NK-92 (cell line): ENCODE measurements around the gene FOXO6.

Experiments
- DNase-seq: peaks from one replicate; lab custom pipeline; 2025; ENCODE audit not compliant: unreplicated experiment; lab: John Stamatoyannopoulos, UW

Gene FOXO6

GRCh38 chr1:41365772-41366454 is 4.7 kb downstream of the FOXO6 start:
- no peak for DNase-seq

GRCh38 chr1:41366455-41367287 is 5.4 kb downstream of the FOXO6 start:
- no peak for DNase-seq

GRCh38 chr1:41367288-41367642 is 6.0 kb downstream of the FOXO6 start:
- no peak for DNase-seq

- no peak for DNase-seq
Observed at GRCh38 chr1:41368366-41368765, 7.1 kb downstream of the FOXO6 start.

GRCh38 chr1:41368801-41369200 is 7.6 kb downstream of the FOXO6 start:
- no peak for DNase-seq

GRCh38 chr1:41369531-41369930 is 8.3 kb downstream of the FOXO6 start:
- no peak for DNase-seq

GRCh38 chr1:41370225-41370624 is 9.0 kb downstream of the FOXO6 start:
- DNase-seq = no peak

- no peak for DNase-seq
Observed at GRCh38 chr1:41370756-41371420, 9.7 kb downstream of the FOXO6 start.

- no peak for DNase-seq
Observed at GRCh38 chr1:41371630-41372599, 10.7 kb downstream of the FOXO6 start.

- no peak for DNase-seq
Observed at GRCh38 chr1:41372600-41372993, 11.4 kb downstream of the FOXO6 start.

GRCh38 chr1:41373373-41373772 is 12.1 kb downstream of the FOXO6 start:
- DNase-seq = no peak

GRCh38 chr1:41374711-41375110 is 13.5 kb downstream of the FOXO6 start:
- DNase-seq = no peak

- no peak for DNase-seq
Observed at GRCh38 chr1:41377397-41377796, 16.2 kb downstream of the FOXO6 start.

GRCh38 chr1:41378222-41378621 is 17.0 kb downstream of the FOXO6 start:
- no peak for DNase-seq

GRCh38 chr1:41378999-41379737 is 17.9 kb downstream of the FOXO6 start:
- no peak for DNase-seq

- no peak for DNase-seq
Observed at GRCh38 chr1:41379738-41380130, 18.5 kb downstream of the FOXO6 start.

- no peak for DNase-seq
Observed at GRCh38 chr1:41380195-41380594, 19.0 kb downstream of the FOXO6 start.

GRCh38 chr1:41380979-41381691 is 19.9 kb downstream of the FOXO6 start:
- DNase-seq = no peak

GRCh38 chr1:41381692-41382479 is 20.7 kb downstream of the FOXO6 start:
- DNase-seq = no peak
